H9 (cell line): ENCODE measurements around the gene CCL15. TPM values are rescaled to one million over a fixed set of nuclear protein-coding genes. Genes with fewer than 3 reads are reported as not detected.

Experiments used
- DNase-seq: peaks from one replicate; pipeline ENCODE4 v3.0.0-alpha.2; 2017
- H2AFZ ChIP-seq: one replicate; pipeline ENCODE4 v1.6.1; 2013; ENCODE audit warnings: mild to moderate bottlenecking, low read length, control low read depth, moderate library complexity
- H2AK5ac ChIP-seq: 2 replicates; pipeline ENCODE4 v1.6.1; 2013; ENCODE audit warnings: low read length, control low read depth, mixed read lengths; ENCODE audit not compliant: insufficient read length
- H2BK120ac ChIP-seq: one replicate; pipeline ENCODE4 v1.6.1; 2013; ENCODE audit warnings: low read depth, mild to moderate bottlenecking, low read length, control low read depth, inconsistent platforms; ENCODE audit not compliant: poor library complexity, severe bottlenecking
- H2BK12ac ChIP-seq: 2 replicates; pipeline ENCODE4 v1.6.1; 2013; ENCODE audit warnings: low read length, control low read depth, mixed read lengths, low read depth; ENCODE audit not compliant: insufficient read length
- H2BK15ac ChIP-seq: 2 replicates; pipeline ENCODE4 v1.6.1; 2013; ENCODE audit warnings: low read depth, low read length, control low read depth
- H2BK20ac ChIP-seq: one replicate; pipeline ENCODE4 v1.6.1; 2013; ENCODE audit warnings: low read depth, mild to moderate bottlenecking, low read length, control low read depth, inconsistent platforms; ENCODE audit not compliant: poor library complexity, severe bottlenecking
- H2BK5ac ChIP-seq: 2 replicates; pipeline ENCODE4 v1.6.1; 2013; ENCODE audit warnings: low read length, control low read depth, mixed read lengths; ENCODE audit not compliant: insufficient read length
- H3K14ac ChIP-seq: 2 replicates; pipeline ENCODE4 v1.6.1; 2013; ENCODE audit warnings: low read length, control low read depth; ENCODE audit not compliant: insufficient read depth
- H3K18ac ChIP-seq: 2 replicates; pipeline ENCODE4 v1.6.1; 2013; ENCODE audit warnings: low read depth, mild to moderate bottlenecking, mixed read lengths, low read length, control low read depth; ENCODE audit not compliant: insufficient read length
- H3K23ac ChIP-seq: 2 replicates; pipeline ENCODE4 v1.6.1; 2013; ENCODE audit warnings: low read length, control low read depth, mixed read lengths, low read depth; ENCODE audit not compliant: insufficient read length
- H3K23me2 ChIP-seq: 2 replicates; pipeline ENCODE4 v1.6.1; 2013; ENCODE audit warnings: low read depth, mild to moderate bottlenecking, mixed read lengths, low read length, control low read depth; ENCODE audit not compliant: insufficient read length, poor library complexity, severe bottlenecking
- H3K27ac ChIP-seq: 2 replicates; pipeline ENCODE4 v1.5.1; 2013; ENCODE audit warnings: low read length, control low read depth, mixed read lengths, low read depth; ENCODE audit not compliant: insufficient read length
- H3K27me3 ChIP-seq: 2 replicates; pipeline ENCODE4 v1.6.1; 2013; ENCODE audit warnings: low read length, control low read depth, inconsistent platforms; ENCODE audit not compliant: insufficient read depth
- H3K4ac ChIP-seq: 2 replicates; pipeline ENCODE4 v1.6.1; 2013; ENCODE audit warnings: low read depth, mild to moderate bottlenecking, control low read depth, inconsistent platforms, low read length, moderate library complexity
- H3K4me1 ChIP-seq: 2 replicates; pipeline ENCODE4 v1.6.1; 2013; ENCODE audit warnings: low read length, control low read depth, inconsistent platforms; ENCODE audit not compliant: insufficient read depth
- H3K4me2 ChIP-seq: 2 replicates; pipeline ENCODE4 v1.6.1; 2013; ENCODE audit warnings: low read length, control low read depth, mixed read lengths; ENCODE audit not compliant: insufficient read length, insufficient read depth
- H3K56ac ChIP-seq: 2 replicates; pipeline ENCODE4 v1.6.1; 2013; ENCODE audit warnings: low read depth, mild to moderate bottlenecking, mixed read lengths, low read length, control low read depth; ENCODE audit not compliant: insufficient read length
- H3K79me1 ChIP-seq: 2 replicates; pipeline ENCODE4 v1.6.1; 2013; ENCODE audit warnings: low read depth, mild to moderate bottlenecking, moderate library complexity, low read length, control low read depth, inconsistent platforms; ENCODE audit not compliant: insufficient read depth, poor library complexity, severe bottlenecking
- H3K79me2 ChIP-seq: 2 replicates; pipeline ENCODE4 v1.6.1; 2013; ENCODE audit warnings: low read length, control low read depth, inconsistent platforms; ENCODE audit not compliant: insufficient read depth
- H3K9ac ChIP-seq: 2 replicates; pipeline ENCODE4 v1.6.1; 2013; ENCODE audit warnings: low read length, control low read depth, mixed read lengths; ENCODE audit not compliant: insufficient read length; ENCODE audit errors: extremely low read depth
- H3K9me3 ChIP-seq: one replicate; pipeline ENCODE4 v1.6.1; 2013; ENCODE audit warnings: low read depth, low read length, inconsistent platforms; ENCODE audit not compliant: control insufficient read depth
- H3T11ph ChIP-seq: one replicate; pipeline ENCODE4 v1.6.1; 2013; ENCODE audit warnings: mild to moderate bottlenecking, low read length, control low read depth, inconsistent platforms
- H4K20me1 ChIP-seq: one replicate; pipeline ENCODE4 v1.6.1; 2013; ENCODE audit not compliant: control insufficient read depth, insufficient read length, insufficient read depth
- H4K5ac ChIP-seq: 2 replicates; pipeline ENCODE4 v1.6.1; 2013; ENCODE audit warnings: low read depth, mild to moderate bottlenecking, mixed read lengths, low read length, control low read depth; ENCODE audit not compliant: insufficient read length
- H4K8ac ChIP-seq: replicated peaks from 2 replicates; pipeline ENCODE4 v1.6.1; 2013; ENCODE audit warnings: low read length, control low read depth, mixed read lengths, low read depth; ENCODE audit not compliant: insufficient read length
- H4K91ac ChIP-seq: 2 replicates; pipeline ENCODE4 v1.6.1; 2013; ENCODE audit warnings: low read depth, mild to moderate bottlenecking, moderate library complexity, mixed read lengths, low read length, control low read depth; ENCODE audit not compliant: insufficient read length
- H3K27ac Mint-ChIP-seq, 3 experiments: 2 replicates in 2 of 3; 3 replicates in 1 of 3; pipeline ENCODE4 v1.8.0; 2020 to 2021; ENCODE audit warnings: mixed read lengths in 3 of 3, mild to moderate bottlenecking in 1 of 3, moderate library complexity in 1 of 3
- H3K27me3 Mint-ChIP-seq: 2 replicates; pipeline ENCODE4 v1.8.0; 2021; ENCODE audit warnings: low read depth, mild to moderate bottlenecking, moderate library complexity, mixed read lengths
- H3K36me3 Mint-ChIP-seq, 3 experiments: 2 replicates in 2 of 3; 3 replicates in 1 of 3; pipeline ENCODE4 v1.8.0; 2020 to 2021; ENCODE audit warnings: low read depth in 3 of 3, mixed read lengths in 3 of 3; ENCODE audit not compliant: insufficient read depth in 1 of 3
- H3K4me1 Mint-ChIP-seq, 2 experiments: 2 replicates each; pipeline ENCODE4 v1.8.0; 2020; ENCODE audit warnings: mixed read lengths in 2 of 2
- H3K4me3 Mint-ChIP-seq, 2 experiments: 2 replicates in 1 of 2; 3 replicates in 1 of 2; pipeline ENCODE4 v1.8.0; 2020 to 2021; ENCODE audit warnings: mild to moderate bottlenecking in 2 of 2, mixed read lengths in 2 of 2, moderate library complexity in 1 of 2
- H3K9me3 Mint-ChIP-seq, 2 experiments: 2 replicates in 1 of 2; 3 replicates in 1 of 2; pipeline ENCODE4 v1.8.0; 2020; ENCODE audit warnings: mild to moderate bottlenecking in 2 of 2, mixed read lengths in 2 of 2, moderate library complexity in 1 of 2
- WGBS: extraction: QIAGEN DNeasy Blood & Tissue Kit; methylation state at CpG from one replicate; pipeline ENCODE4 v1.1.7; 2013; ENCODE audit warnings: missing lambda C conversion rate, low lambda C conversion rate, mixed read lengths; ENCODE audit not compliant: insufficient read length; ENCODE audit errors: extremely low coverage; 5-methylcytosine and 5-hydroxymethylcytosine counted together
- total RNA-seq: library from RNA; stranded (reverse); gene quantifications from 2 replicates; pipeline ENCODE4 v1.2.1, GENCODE V29; 2021
- TF ChIP-seq, protein P1 (sequence below): fragments of 200-600 bp; sonication (generic); conservative IDR thresholded peaks from 3 replicates; pipeline ENCODE4 v1.8.0; 2021; ENCODE audit warnings: antibody characterized with exemption, mild to moderate bottlenecking

Gene CCL15
- total RNA-seq, 1 experiment from 2014 or later: not detected

GRCh38 chr17:35965272-35965671 lies 36.1 kb downstream of the CCL15 start:
- Histone ChIP-seq H3K23ac (no peak overlapping the region), H3K27me3 (no peaks in the 10 kb centered on the region), H3K18ac (no peak overlapping the region), H3K4ac (no peak overlapping the region), H2AFZ (no peak overlapping the region), H3K79me1 (no peaks in the 10 kb centered on the region), H3K14ac (no peak overlapping the region), H3K23me2 (no peaks in the 10 kb centered on the region), H4K8ac (no peak overlapping the region), H4K5ac (no peak overlapping the region), H3K4me1 (no peaks in the 10 kb centered on the region), H3K27ac (no peak overlapping the region), H3K79me2 (no peaks in the 10 kb centered on the region), H2BK20ac (no peak overlapping the region), H2AK5ac (no peak overlapping the region), H2BK12ac (no peak overlapping the region), H2BK120ac (no peak overlapping the region), H2BK5ac (no peak overlapping the region), H4K91ac (no peak overlapping the region), H3K9me3 (no peaks in the 10 kb centered on the region), H3K9ac (no peak overlapping the region), H3K4me2 (no peak overlapping the region), H2BK15ac (no peak overlapping the region), H4K20me1 (no peaks in the 10 kb centered on the region), H3K56ac (no peak overlapping the region), H3T11ph (no peak overlapping the region)
- peaks cover 2 to 6% of the 10 kb centered on the region in 2 experiments; a peak in 2 of 4 replicates for H3K4me1 Mint-ChIP-seq
- H3K4me3 Mint-ChIP-seq: no peak overlapping the region
- TF ChIP-seq, protein P1, sequence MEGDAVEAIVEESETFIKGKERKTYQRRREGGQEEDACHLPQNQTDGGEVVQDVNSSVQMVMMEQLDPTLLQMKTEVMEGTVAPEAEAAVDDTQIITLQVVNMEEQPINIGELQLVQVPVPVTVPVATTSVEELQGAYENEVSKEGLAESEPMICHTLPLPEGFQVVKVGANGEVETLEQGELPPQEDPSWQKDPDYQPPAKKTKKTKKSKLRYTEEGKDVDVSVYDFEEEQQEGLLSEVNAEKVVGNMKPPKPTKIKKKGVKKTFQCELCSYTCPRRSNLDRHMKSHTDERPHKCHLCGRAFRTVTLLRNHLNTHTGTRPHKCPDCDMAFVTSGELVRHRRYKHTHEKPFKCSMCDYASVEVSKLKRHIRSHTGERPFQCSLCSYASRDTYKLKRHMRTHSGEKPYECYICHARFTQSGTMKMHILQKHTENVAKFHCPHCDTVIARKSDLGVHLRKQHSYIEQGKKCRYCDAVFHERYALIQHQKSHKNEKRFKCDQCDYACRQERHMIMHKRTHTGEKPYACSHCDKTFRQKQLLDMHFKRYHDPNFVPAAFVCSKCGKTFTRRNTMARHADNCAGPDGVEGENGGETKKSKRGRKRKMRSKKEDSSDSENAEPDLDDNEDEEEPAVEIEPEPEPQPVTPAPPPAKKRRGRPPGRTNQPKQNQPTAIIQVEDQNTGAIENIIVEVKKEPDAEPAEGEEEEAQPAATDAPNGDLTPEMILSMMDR: no peak
- H3K27me3 Mint-ChIP-seq: no peaks in the 10 kb centered on the region; the same call in 1 of the 2 replicates
- no peaks in the 10 kb centered on the region for H3K36me3 Mint-ChIP-seq
- H3K9me3 Mint-ChIP-seq: no peaks in the 10 kb centered on the region
- DNase-seq: no peak
- H3K27ac Mint-ChIP-seq: no peak overlapping the region
- WGBS: no CpG with 5 or more reads among the region's 7 CpGs
